GM12878 (cell line): Measurements from ENCODE around the gene MTCL3.

Experiments used
- BRCA1 ChIP-seq: IDR thresholded peaks from 2 replicates; pipeline ENCODE4 v1.6.1; 2011; ENCODE audit warnings: low read depth, low read length, improper control_type of control experiment
- NR2C2 ChIP-seq: IDR thresholded peaks from 2 replicates; pipeline ENCODE4 v1.6.1; 2011; ENCODE audit warnings: borderline replicate concordance, low read depth; ENCODE audit not compliant: control insufficient read depth, insufficient read length
- TAF1 ChIP-seq: IDR thresholded peaks from 2 replicates; pipeline ENCODE4 v1.6.1; 2011; ENCODE audit warnings: mild to moderate bottlenecking, low read depth, low read length, borderline replicate concordance
- ZNF274 ChIP-seq: IDR thresholded peaks from one replicate; pipeline ENCODE4 v1.8.0; 2011; ENCODE audit not compliant: insufficient read length, insufficient read depth
- TF ChIP-seq, protein P1 (sequence below): IDR thresholded peaks from 2 replicates; pipeline ENCODE4 v1.6.1; 2011; ENCODE audit warnings: low read depth, low read length, improper control_type of control experiment, borderline replicate concordance

DNA sequence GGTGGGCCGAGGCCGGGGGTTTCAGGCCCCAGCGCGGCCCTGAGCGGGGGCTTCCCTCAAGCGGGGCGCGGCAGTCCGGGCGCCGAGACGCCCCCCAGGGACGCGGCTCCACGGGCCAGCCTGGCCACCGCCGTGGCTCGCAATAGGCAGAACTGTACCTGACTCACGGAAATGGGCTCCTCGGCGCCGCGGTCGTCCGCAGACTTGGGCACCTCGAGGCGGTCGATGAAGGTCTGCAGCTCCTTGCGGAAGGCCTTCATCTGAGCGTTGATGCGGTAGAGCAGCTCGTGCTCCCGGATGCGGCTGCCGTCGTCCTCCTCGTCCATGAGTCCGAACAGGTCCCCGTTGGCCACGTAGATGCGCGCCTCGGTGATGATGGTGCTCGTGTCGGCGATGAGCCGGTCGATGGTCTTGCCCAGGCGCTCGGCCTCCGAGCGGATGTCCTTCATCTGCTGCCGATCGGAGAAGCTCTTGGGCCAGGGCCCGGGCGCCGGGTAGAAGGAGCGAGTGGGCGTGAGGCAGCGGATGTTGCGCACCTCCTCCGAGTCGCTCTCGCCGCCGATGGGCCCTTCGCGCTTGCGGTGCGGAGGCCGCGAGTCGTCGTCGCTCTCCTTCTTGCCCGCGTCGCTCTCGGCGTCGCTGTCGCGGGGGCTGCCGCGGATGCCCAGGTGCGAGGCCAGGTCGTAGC lies 43.9 kb downstream of the MTCL3 start:
- TF ChIP-seq NR2C2 (no peak), TAF1 (no peak), ZNF274 (no peak), BRCA1 (no peak)
- TF ChIP-seq, protein P1, sequence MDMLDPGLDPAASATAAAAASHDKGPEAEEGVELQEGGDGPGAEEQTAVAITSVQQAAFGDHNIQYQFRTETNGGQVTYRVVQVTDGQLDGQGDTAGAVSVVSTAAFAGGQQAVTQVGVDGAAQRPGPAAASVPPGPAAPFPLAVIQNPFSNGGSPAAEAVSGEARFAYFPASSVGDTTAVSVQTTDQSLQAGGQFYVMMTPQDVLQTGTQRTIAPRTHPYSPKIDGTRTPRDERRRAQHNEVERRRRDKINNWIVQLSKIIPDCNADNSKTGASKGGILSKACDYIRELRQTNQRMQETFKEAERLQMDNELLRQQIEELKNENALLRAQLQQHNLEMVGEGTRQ = no peak
